GM19240 (cell line): ENCODE results near the gene GJD3.

Source experiments
- DNase-seq: peaks from one replicate; pipeline ENCODE4 v3.0.0; 2011; ENCODE audit warnings: low spot score; ENCODE audit not compliant: insufficient read length

The GJD3 gene

DNA sequence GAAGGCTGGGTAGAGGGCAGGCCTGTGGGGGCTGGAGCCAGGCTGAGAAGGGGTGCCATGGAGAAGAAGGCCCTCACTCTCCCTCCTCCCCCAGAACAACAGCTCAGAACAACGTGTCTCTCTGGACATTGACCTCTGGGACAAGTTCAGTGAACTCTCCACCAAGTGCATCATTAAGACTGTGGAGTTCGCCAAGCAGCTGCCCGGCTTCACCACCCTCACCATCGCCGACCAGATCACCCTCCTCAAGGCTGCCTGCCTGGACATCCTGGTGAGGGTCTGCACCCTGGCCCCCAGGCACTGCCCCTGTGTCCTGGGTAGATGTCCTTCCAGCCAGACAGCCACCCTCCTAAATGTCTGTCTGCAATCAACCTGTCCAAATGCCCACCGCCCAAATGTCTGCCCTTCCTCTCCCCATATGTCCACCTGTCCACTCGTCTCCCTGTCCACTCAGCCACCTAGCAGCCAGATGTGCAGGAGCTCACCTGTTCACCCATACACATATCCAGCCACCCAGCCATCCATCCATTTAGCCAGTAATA lies 12.2 kb downstream of the GJD3 start:
- no peak for DNase-seq

DNA sequence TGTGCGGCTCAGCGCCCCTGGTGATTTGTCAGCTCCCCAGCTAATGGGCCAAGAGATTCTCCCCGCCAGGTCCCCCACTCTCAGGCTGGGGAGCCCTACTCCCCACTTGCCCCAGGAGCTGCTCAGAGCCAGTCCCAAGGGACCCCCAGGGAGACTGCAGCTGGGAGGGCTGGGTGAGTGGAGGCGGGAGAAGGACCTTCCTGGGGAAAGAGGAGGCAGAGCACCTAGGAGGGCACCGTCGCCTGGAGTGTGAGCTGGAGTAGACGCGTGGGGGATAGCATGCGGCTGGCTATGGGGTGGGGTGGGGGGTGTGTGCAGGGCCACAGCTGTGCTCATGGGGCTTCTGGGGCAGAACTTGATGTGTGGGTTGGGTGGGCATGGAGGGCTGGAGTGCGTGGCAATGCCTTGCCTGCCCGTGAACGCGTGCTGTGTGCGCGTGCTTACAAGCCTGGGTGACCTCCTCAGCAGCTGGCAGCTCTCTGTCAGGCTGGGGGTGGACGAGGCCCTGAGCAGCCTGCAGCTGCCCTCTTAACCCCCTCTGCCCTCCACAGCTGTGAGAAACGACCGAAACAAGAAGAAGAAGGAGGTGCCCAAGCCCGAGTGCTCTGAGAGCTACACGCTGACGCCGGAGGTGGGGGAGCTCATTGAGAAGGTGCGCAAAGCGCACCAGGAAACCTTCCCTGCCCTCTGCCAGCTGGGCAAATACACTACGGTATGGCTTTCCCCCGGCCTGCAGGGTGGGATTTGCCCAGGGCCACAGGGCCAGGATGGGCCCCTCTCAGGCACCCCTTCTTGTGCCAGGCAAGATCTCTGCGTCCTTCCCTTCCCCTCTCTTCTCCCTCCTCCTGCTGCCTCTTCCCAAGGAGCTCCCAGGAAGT lies 12.9 kb downstream of the GJD3 start:
- DNase-seq = no peak

DNA sequence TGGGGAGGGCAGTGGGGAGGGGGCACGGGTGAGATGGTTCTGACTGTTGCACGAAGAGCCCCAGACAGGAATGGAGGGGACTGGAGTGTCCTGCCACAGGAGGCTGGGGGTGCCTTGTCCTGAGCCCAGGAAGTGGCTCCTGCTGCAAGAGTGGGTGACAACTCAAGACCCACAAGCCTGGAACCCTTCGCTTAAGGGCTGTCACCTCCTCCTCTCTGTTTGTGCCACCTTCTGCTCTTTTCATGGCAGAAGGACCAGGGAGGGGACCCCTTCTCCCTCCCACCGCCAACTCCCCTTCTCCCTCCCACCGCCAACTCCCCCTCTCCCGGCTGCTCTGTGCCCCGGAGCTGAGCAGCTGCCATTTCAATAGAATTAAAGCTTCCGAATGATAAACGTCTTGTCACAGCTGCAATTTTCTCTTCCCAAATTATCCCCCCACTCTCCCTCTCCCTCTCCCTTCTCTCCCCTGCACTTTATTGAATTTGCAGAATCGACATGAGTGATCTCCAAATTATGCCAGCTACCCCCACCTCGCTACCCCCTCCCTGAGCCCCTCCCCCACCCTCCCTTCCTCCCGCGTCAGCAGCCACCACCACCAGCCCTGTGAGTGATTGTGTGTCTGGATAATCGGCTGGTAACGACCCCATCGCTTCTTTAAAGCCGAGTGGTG lies 13.7 kb downstream of the GJD3 start:
- no peak for DNase-seq

- DNase-seq = no peak
These were observed 14.4 kb downstream of the GJD3 start for GRCh38 chr17:40349895-40350688.

- DNase-seq = no peak
These were observed 15.1 kb downstream of the GJD3 start for GRCh38 chr17:40349477-40349894.

- no peak for DNase-seq
These were observed 15.7 kb downstream of the GJD3 start for GRCh38 chr17:40348562-40349476.

- DNase-seq = no peak
These were observed 16.4 kb downstream of the GJD3 start for GRCh38 chr17:40348136-40348504.

GRCh38 chr17:40347319-40348135 lies 17.0 kb downstream of the GJD3 start:
- no peak for DNase-seq

DNA sequence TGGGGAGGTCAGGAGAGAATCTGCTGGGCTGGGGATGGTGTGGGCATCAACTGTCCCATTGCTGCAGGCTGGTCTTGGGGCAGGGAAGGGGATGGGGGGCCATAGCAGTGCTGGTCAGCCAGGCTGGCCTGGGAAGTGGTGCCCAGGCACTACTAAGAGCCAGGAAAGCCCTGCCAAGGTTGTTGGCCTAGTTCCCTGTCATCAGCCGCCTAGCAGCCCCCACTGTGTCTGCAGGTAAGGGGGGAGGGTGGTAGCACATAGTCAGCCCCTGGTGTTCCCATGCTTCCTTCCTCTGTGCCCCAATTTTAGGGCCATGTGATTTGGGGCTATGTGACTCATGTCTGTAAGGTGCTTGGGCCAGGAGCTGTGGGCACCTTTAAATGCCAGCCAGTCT lies 17.8 kb downstream of the GJD3 start:
- no peak for DNase-seq

- DNase-seq = no peak
These were observed 18.4 kb downstream of the GJD3 start for GRCh38 chr17:40345994-40346764.

DNA sequence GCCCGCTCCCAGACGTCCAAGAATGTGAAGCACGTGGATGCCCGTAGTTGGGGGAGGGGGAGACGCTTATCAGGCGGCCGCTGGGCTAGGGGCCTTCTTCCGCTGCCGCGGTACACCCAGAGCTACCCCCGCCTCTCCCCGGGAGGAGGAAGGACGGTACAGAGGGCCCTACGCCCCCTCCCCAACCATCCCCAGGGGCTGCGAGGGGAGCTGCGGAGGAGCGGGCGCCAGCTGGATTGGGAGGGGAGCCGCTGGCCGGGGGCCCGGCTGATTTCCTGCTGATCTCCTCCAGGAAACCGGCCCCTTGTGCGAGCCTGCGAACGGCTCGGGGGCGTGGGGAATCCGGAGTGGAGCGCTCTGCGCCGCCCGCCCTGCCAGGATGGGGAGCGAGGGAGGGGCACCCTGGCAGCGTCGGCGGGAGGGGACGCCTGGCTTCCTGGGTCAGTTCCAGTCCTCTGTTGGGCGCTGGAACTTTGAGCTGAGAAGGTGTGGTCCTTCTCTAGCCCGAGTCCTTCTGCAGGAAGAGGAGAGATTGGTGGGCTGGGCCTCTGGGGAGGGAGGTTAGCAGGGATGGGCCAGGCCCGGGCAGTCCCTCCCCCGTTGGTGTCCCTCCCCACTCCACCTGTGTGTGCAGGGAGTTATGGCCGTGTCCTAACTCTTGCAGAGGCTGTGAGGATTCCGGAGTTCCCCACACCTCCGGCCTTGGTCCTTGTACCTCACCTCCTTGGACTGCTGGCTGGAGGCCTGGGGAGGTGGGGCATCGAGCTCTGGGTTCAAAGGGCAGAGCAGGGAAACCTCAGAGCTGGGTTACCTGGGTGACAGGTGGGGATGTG lies 19.2 kb downstream of the GJD3 start:
- DNase-seq = no peak

DNA sequence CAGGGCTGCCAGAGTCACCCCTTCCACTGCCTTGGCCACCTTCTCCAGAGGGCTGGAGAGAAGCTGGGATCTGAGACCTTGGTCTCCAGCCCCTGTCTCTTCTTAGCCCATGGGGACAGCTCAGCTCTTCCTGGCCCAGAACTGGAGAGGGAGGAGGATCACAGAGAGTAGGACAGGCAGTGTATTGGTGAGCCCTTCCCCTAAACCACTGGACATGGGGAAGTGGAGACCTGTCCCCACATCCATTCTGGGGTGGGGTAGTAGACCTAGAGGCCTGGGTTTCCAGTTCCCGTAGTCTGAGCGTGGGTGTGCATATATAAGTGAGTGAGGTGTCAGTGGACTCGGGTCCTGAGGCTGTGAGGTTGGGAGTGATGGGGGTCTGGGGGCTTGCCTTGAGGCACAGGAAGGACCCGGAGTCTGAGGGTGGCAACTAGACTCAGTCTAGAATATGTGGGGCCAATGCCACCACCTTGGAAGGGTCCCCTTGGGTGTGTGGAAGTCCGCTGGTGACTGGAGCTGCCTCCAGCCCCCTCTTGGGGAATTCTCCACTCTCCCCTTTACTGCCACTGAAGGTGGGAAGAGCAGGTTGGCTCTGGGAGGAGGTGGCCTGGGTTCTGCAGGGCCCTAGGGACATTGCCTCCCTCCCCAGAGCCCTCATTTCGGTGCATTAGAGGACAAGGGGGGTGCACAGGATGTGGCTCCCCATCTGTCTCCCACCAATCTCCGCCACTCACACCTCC lies 19.9 kb downstream of the GJD3 start:
- no peak for DNase-seq

DNA sequence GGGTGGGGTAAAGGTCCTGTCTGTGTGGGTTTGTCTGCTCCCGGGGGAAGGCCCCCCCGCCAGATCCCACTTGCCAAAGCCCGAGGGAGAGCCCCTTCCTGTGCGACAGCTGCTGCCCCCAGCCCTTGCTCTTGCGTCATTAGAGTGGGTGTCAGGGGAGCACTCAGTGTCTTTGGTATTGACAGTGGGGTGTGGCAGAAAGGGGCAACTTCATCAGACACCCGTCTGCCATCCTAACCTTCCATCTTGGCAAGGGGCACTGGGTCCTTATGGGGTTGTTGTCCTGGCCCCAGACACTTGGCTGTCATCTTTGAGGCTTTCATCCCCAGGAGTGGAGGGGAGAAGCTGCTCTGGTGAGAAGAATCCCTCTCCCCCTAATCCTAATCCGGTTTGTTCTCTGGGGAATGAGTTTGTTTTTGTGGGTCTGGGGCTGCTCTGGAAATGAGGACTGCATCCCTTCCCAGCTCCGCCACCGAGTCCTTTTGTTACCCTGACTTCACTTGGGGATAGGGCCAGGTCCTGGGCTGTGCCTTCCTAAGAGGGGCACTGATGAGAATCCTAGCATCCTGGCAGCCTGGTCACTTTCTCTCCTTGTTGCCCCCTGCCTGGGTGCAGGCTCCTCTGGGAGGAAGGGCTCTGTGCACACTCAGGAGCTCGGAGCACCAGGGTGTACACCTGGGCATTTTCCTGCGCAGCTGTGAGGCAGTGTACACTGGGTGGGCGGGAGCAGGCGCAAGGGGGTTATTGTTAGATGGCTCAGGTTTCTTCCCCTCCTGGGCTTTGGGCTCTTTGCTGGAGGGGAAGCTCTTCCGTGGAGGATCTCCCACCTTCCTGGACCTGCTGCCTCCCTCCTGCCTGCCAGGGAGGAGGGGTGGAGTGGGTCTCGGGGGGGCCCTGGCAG lies 21.1 kb downstream of the GJD3 start:
- no peak for DNase-seq

DNA sequence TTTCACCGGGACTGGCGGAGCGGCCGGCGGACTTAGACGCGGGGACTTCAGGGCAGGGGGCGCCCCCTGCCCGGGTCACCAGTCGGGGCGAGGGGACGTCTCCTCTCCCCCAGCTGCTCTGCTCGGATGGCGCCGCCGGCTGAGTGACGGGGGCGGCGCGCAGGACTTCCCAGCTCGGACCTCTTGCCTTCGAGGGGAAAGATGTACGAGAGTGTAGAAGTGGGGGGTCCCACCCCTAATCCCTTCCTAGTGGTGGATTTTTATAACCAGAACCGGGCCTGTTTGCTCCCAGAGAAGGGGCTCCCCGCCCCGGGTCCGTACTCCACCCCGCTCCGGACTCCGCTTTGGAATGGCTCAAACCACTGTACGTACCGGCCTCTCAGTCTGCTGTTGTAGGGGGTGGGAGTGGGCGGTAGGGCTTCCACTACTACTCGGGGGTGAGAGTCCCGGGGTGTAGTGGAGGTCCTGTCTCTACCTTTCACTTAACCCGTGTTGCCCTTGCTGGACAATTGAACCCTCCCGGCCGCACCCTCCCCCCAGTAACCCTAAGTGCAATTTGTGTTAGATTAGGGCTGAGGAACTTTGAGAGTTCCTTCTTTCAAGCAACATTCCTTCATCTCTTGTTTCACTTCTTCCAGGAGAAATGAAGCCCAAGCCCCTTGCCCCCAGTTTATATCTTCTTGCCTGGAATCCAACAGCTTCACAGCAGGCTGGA lies 21.9 kb downstream of the GJD3 start:
- DNase-seq = no peak

- DNase-seq = no peak
These were observed 22.6 kb downstream of the GJD3 start for GRCh38 chr17:40341808-40342503.
